Suprapubic skin (tissue), 4 donors: ENCODE results near the gene CRACDL. TPM values are rescaled to one million over a fixed set of nuclear protein-coding genes. Genes with fewer than 3 reads are reported as not detected.
A peak's percentile ranks its signal among the peaks of the same experiment; 100 is the strongest.

Experiments
- DNase-seq, 2 donors: peaks; one replicate each; pipeline ENCODE4 v3.0.0-alpha.2; 2019; ENCODE audit warnings: low spot score in 2 of 2
- H3K27ac ChIP-seq: fragments of 200-600 bp; sonication (generic); one replicate; pipeline ENCODE4 v1.5.1; 2019
- H3K27me3 ChIP-seq: fragments of 200-600 bp; sonication (generic); one replicate; pipeline ENCODE4 v1.5.1; 2019
- H3K36me3 ChIP-seq: fragments of 200-600 bp; sonication (generic); one replicate; pipeline ENCODE4 v1.5.1; 2019
- H3K4me1 ChIP-seq: fragments of 200-600 bp; sonication (generic); one replicate; pipeline ENCODE4 v1.5.1; 2019
- H3K4me3 ChIP-seq: fragments of 200-600 bp; sonication (generic); one replicate; pipeline ENCODE4 v1.5.1; 2019; ENCODE audit warnings: mild to moderate bottlenecking
- H3K9me3 ChIP-seq: fragments of 200-600 bp; sonication (generic); one replicate; pipeline ENCODE4 v1.5.1; 2019
- CTCF ChIP-seq, 2 donors: fragments of 200-600 bp in 1 of 2; fragments of 450-650 bp in 1 of 2; sonication (generic) in 1 of 2; IDR thresholded peaks; one replicate each; pipeline ENCODE4 v1.5.1; 2016 to 2019; ENCODE audit warnings: antibody characterized with exemption in 2 of 2, mild to moderate bottlenecking in 1 of 2, moderate library complexity in 1 of 2
- EP300 ChIP-seq: sonication (generic); formaldehyde crosslinking; IDR thresholded peaks from one replicate; pipeline ENCODE4 v1.6.1; 2017; ENCODE audit warnings: antibody characterized with exemption
- POLR2A ChIP-seq, 2 donors: fragments of 450-650 bp; IDR thresholded peaks; one replicate each; pipeline ENCODE4 v1.6.1; 2017; ENCODE audit warnings: antibody characterized with exemption in 2 of 2, mild to moderate bottlenecking in 2 of 2, moderate library complexity in 2 of 2
- POLR2AphosphoS5 ChIP-seq, 3 donors: sonication (generic); formaldehyde crosslinking; IDR thresholded peaks; one replicate each; pipeline ENCODE4 v1.6.1; 2017; ENCODE audit warnings: antibody characterized with exemption in 3 of 3
- WGBS: methylation state at CpG from one replicate; pipeline ENCODE4 v1.1.5; 2018; 5-methylcytosine and 5-hydroxymethylcytosine counted together
- total RNA-seq, 4 donors: library from RNA; depleted of rRNA; stranded (reverse); fragments of >200 nt; gene quantifications; one replicate each; pipeline ENCODE4 v1.1.0, GENCODE V29; 2016

CRACDL gene
- total RNA-seq, 4 donors from 2014 or later: 5.2 to 13.0 (median 11.3) TPM

GRCh38 chr2:98931596-98931995, 4.4 kb downstream of the CRACDL start:
- TF ChIP-seq CTCF (IDR thresholded peaks at IDR 0.05) (no peak), EP300 (no peak), POLR2AphosphoS5 (IDR thresholded peaks at IDR 0.05) (no peak), POLR2A (IDR thresholded peaks at IDR 0.05) (no peak)
- 68% methylated on average over 3 of the region's 3 CpGs for WGBS
- DNase-seq: no peak
- Histone ChIP-seq H3K27me3 (peaks cover 15% of the 10 kb centered on the region), H3K36me3 (no peaks in the 10 kb centered on the region), H3K9me3 (no peaks in the 10 kb centered on the region), H3K4me3 (no peak overlapping the region), H3K27ac (no peak overlapping the region), H3K4me1 (peaks cover 20% of the 10 kb centered on the region)

- Histone ChIP-seq H3K27ac (no peak overlapping the region), H3K4me1 (peaks cover 11% of the 10 kb centered on the region), H3K4me3 (no peak overlapping the region), H3K27me3 (peaks cover 3% of the 10 kb centered on the region), H3K36me3 (no peaks in the 10 kb centered on the region), H3K9me3 (no peaks in the 10 kb centered on the region)
- no peak for TF ChIP-seq EP300
- TF ChIP-seq POLR2AphosphoS5 (IDR thresholded peaks at IDR 0.05): no peak
- no peak for TF ChIP-seq CTCF (IDR thresholded peaks at IDR 0.05)
- no peak for DNase-seq
- WGBS: 97% methylated on average over 15 of the region's 15 CpGs
Observed at GRCh38 chr2:98929920-98930319, 6.1 kb downstream of the CRACDL start.

DNA sequence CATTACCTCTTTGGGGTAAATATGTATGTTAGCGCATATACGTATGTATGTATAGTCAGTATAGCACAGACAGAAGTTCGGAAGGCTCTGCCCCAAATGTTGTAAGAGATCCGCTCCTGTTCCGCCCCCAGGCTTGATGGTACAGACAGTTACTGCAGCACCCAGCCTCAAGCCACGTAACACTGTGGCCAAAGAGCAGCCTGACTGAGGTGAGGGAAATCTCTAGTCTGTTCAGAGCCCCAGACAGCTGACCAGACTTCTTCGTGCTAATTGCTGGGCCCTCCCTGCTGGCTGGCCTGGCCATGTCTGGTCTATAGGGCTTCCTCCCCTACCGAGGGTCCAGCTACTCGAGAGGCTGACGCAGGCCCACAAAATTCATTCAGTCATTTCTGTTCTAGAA, 7.8 kb downstream of the CRACDL start:
- Histone ChIP-seq H3K4me1 (peaks cover 11% of the 10 kb centered on the region), H3K27me3 (no peaks in the 10 kb centered on the region), H3K36me3 (no peaks in the 10 kb centered on the region), H3K4me3 (no peak overlapping the region), H3K9me3 (no peaks in the 10 kb centered on the region), H3K27ac (no peak overlapping the region)
- 93% methylated on average over 10 of the region's 10 CpGs for WGBS
- no peak for TF ChIP-seq EP300
- TF ChIP-seq POLR2AphosphoS5 (IDR thresholded peaks at IDR 0.05): no peak
- no peak for TF ChIP-seq CTCF (IDR thresholded peaks at IDR 0.05)
- TF ChIP-seq POLR2A (IDR thresholded peaks at IDR 0.05): no peak
- DNase-seq: no peak

GRCh38 chr2:98927027-98927426, 9.0 kb downstream of the CRACDL start:
- Histone ChIP-seq H3K4me3 (no peak overlapping the region), H3K36me3 (no peaks in the 10 kb centered on the region), H3K4me1 (peaks cover 11% of the 10 kb centered on the region), H3K9me3 (no peaks in the 10 kb centered on the region), H3K27me3 (no peaks in the 10 kb centered on the region), H3K27ac (peak overlapping the region; percentile 75)
- DNase-seq: no peak
- TF ChIP-seq EP300: no peak
- TF ChIP-seq POLR2A (IDR thresholded peaks at IDR 0.05): no peak
- TF ChIP-seq POLR2AphosphoS5 (IDR thresholded peaks at IDR 0.05): no peak
- no peak for TF ChIP-seq CTCF (IDR thresholded peaks at IDR 0.05)
- 85% methylated on average over 6 of the region's 13 CpGs for WGBS

- H3K9me3 ChIP-seq: no peaks in the 10 kb centered on the region
- 87% methylated on average over 12 of the region's 12 CpGs for WGBS
- DNase-seq: no peak
- H3K36me3 ChIP-seq: no peaks in the 10 kb centered on the region
- H3K27me3 ChIP-seq: no peaks in the 10 kb centered on the region
- TF ChIP-seq POLR2A (IDR thresholded peaks at IDR 0.05): no peak
- H3K4me3 ChIP-seq: no peak overlapping the region
- peaks cover 11% of the 10 kb centered on the region for H3K4me1 ChIP-seq
- H3K27ac ChIP-seq: peak overlapping the region; percentile 75
Observed at GRCh38 chr2:98926601-98927000, 9.4 kb downstream of the CRACDL start.

DNA sequence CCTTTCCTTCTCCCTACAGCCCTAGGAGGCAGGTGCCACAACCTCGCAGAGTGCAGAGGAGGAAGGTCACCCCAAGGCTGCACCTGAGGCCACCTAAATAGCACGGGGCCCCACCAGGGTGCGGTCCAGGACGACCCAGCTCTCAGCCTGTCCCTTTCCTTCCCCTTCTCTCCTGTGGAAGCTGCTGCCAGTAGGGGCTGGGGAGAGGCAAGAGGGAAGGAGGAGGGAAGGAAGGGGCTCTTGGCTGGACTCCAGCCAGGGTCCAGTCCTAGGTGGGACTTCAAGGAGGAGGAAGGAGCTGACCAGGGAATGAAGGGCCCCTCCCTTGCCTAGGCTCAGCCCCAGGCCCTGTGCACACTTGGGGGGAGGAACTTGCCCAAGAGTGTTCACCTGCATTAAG, 11.1 kb downstream of the CRACDL start:
- no peak overlapping the region for H3K4me3 ChIP-seq
- H3K36me3 ChIP-seq: no peaks in the 10 kb centered on the region
- H3K9me3 ChIP-seq: no peaks in the 10 kb centered on the region
- 80% methylated on average over 4 of the region's 4 CpGs for WGBS
- H3K4me1 ChIP-seq: peaks cover 15% of the 10 kb centered on the region
- no peak for DNase-seq
- no peaks in the 10 kb centered on the region for H3K27me3 ChIP-seq
- H3K27ac ChIP-seq: no peak overlapping the region
- TF ChIP-seq POLR2AphosphoS5 (IDR thresholded peaks at IDR 0.05) (no peak), EP300 (no peak), POLR2A (IDR thresholded peaks at IDR 0.05) (no peak), CTCF (IDR thresholded peaks at IDR 0.05) (no peak)
